Measurements from ENCODE around the gene CHST6.

Gene CHST6

DNA sequence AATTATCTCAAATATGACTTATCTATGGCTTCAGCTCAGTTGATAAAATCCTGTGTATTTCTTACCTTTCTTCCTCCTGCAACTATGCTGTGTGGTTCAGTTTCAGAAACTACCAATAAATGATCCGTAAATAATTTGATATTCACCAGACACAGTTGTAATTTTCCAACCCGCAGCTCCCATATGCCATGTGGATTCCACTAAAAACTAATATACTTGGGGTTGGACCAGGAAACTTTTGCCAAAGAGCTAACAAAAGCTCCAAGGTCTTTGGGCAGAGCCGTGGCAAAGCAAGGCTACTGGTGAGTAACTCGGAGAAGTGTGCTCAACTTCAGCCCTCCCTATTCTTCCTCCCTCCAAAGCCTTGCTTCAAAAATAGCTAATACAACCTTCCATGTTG lies 2.3 kb upstream of the CHST6 start:
- H3F3A ChIP-seq (ENCODE audit: control insufficient read depth, insufficient read depth): no peaks in the 10 kb centered on the region
- H3K27ac ChIP-seq (ENCODE audit: low read depth, low read length): no peak overlapping the region
- H3K9me2 ChIP-seq (replicated peaks; ENCODE audit: control insufficient read depth, low read length): no peaks in the 10 kb centered on the region
- no peak overlapping the region for H3K4me2 ChIP-seq (ENCODE audit: low read length)
- no peaks in the 10 kb centered on the region for H4K20me1 ChIP-seq (ENCODE audit: control insufficient read depth, insufficient read depth, low read depth, low read length)
- H3K27me3 ChIP-seq (ENCODE audit: control insufficient read depth, low read length): peaks cover 10% of the 10 kb centered on the region; the same call in 1 of the 2 replicates
- no peak overlapping the region for H3K4me3 ChIP-seq (ENCODE audit: low read length)
- no peaks in the 10 kb centered on the region for H3K79me2 ChIP-seq (ENCODE audit: control insufficient read depth, low read length)
- H3K9me3 ChIP-seq (ENCODE audit: control insufficient read depth, insufficient read depth, low read length): no peaks in the 10 kb centered on the region
- no peaks in the 10 kb centered on the region for H3K4me1 ChIP-seq (ENCODE audit: control insufficient read depth, low read length)
- TF ChIP-seq, protein P1, sequence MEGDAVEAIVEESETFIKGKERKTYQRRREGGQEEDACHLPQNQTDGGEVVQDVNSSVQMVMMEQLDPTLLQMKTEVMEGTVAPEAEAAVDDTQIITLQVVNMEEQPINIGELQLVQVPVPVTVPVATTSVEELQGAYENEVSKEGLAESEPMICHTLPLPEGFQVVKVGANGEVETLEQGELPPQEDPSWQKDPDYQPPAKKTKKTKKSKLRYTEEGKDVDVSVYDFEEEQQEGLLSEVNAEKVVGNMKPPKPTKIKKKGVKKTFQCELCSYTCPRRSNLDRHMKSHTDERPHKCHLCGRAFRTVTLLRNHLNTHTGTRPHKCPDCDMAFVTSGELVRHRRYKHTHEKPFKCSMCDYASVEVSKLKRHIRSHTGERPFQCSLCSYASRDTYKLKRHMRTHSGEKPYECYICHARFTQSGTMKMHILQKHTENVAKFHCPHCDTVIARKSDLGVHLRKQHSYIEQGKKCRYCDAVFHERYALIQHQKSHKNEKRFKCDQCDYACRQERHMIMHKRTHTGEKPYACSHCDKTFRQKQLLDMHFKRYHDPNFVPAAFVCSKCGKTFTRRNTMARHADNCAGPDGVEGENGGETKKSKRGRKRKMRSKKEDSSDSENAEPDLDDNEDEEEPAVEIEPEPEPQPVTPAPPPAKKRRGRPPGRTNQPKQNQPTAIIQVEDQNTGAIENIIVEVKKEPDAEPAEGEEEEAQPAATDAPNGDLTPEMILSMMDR (IDR thresholded peaks at IDR 0.05; ENCODE audit: low read depth, low read length, poor library complexity, severe bottlenecking): no peak
- TF ChIP-seq EZH2phosphoT487 (IDR thresholded peaks at IDR 0.05; ENCODE audit: borderline replicate concordance, low read length): no peak
- H3K36me3 ChIP-seq (ENCODE audit: control insufficient read depth, low read length): no peaks in the 10 kb centered on the region

DNA sequence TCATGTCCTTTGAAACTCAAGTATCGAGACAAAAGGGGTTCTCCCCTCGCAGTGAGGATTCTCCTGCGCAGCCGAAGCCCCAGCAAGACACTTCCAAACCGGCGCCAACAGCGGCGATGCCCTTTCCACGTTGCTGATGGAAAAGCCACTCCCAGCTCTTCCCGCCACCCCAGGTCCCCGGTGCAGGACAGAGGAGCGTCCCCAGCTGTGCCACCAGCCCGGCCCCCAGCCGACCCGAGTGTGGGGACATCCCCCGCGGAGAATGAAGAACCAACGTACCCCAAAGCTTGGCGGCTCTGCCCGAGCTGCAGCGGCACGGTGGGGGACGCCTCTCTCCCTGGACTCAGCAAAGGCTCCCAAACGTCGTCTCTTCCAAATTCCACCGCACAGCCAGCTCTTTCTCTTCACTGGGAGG lies 573 bp downstream of the CHST6 start:
- Histone ChIP-seq H3K27ac (ENCODE audit: low read depth, low read length) (no peak overlapping the region), H3K9me2 (replicated peaks; ENCODE audit: control insufficient read depth, low read length) (no peaks in the 10 kb centered on the region), H3K27me3 (ENCODE audit: control insufficient read depth, low read length) (peaks cover 10% of the 10 kb centered on the region; the same call in 1 of the 2 replicates), H3F3A (ENCODE audit: control insufficient read depth, insufficient read depth) (0 out of 2 replicates have a peak, but pooled peaks cover 3% of the 10 kb centered on the region), H3K4me3 (ENCODE audit: low read length) (no peak overlapping the region), H3K9me3 (ENCODE audit: control insufficient read depth, insufficient read depth, low read length) (no peaks in the 10 kb centered on the region), H3K36me3 (ENCODE audit: control insufficient read depth, low read length) (no peaks in the 10 kb centered on the region), H3K79me2 (ENCODE audit: control insufficient read depth, low read length) (no peaks in the 10 kb centered on the region), H3K4me2 (ENCODE audit: low read length) (no peak overlapping the region), H4K20me1 (ENCODE audit: control insufficient read depth, insufficient read depth, low read depth, low read length) (no peaks in the 10 kb centered on the region), H3K4me1 (ENCODE audit: control insufficient read depth, low read length) (peaks cover 3% of the 10 kb centered on the region; the same call in 1 of the 2 replicates)
- TF ChIP-seq, protein P1 (IDR thresholded peaks at IDR 0.05; ENCODE audit: low read depth, low read length, poor library complexity, severe bottlenecking): no peak
- no peak for TF ChIP-seq EZH2phosphoT487 (IDR thresholded peaks at IDR 0.05; ENCODE audit: borderline replicate concordance, low read length)

DNA sequence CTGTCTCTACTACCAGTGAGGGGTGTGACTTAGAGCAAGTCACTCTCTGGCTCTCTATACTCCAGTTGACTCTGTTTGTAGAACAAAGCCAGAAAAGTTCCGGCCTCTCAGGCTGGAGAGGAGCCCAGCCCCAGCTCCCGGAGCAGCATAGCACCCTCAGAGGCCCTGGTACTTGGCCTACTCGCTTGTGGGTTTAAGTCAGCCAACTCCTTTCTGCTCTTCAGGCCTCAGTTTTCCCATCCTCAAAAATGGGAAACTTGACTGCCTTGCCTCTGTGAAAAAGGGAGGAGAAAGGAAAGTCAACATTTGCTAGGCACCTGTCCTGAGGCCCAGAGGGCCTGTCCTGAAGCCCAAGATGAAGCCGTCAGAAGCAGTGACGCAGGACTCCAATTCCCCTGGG lies 1.1 kb downstream of the CHST6 start:
- Histone ChIP-seq H3K9me3 (ENCODE audit: control insufficient read depth, insufficient read depth, low read length) (no peaks in the 10 kb centered on the region), H4K20me1 (ENCODE audit: control insufficient read depth, insufficient read depth, low read depth, low read length) (no peaks in the 10 kb centered on the region), H3K4me1 (ENCODE audit: control insufficient read depth, low read length) (peaks cover 3% of the 10 kb centered on the region; the same call in 1 of the 2 replicates), H3F3A (ENCODE audit: control insufficient read depth, insufficient read depth) (0 out of 2 replicates have a peak, but pooled peaks cover 3% of the 10 kb centered on the region), H3K27ac (ENCODE audit: low read depth, low read length) (no peak overlapping the region), H3K4me3 (ENCODE audit: low read length) (no peak overlapping the region), H3K27me3 (ENCODE audit: control insufficient read depth, low read length) (peaks cover 10% of the 10 kb centered on the region; the same call in 1 of the 2 replicates), H3K4me2 (ENCODE audit: low read length) (no peak overlapping the region), H3K79me2 (ENCODE audit: control insufficient read depth, low read length) (no peaks in the 10 kb centered on the region), H3K9me2 (replicated peaks; ENCODE audit: control insufficient read depth, low read length) (no peaks in the 10 kb centered on the region), H3K36me3 (ENCODE audit: control insufficient read depth, low read length) (no peaks in the 10 kb centered on the region)
- TF ChIP-seq, protein P1 (IDR thresholded peaks at IDR 0.05; ENCODE audit: low read depth, low read length, poor library complexity, severe bottlenecking): no peak
- no peak for TF ChIP-seq EZH2phosphoT487 (IDR thresholded peaks at IDR 0.05; ENCODE audit: borderline replicate concordance, low read length)
